ENCODE results near the gene IDI2.

- no peak for TF ChIP-seq CTCF (conservative IDR thresholded peaks at IDR 0.05 in 1 of 2, IDR thresholded peaks at IDR 0.05 in 1 of 2; ENCODE audit: low read depth in 1 of 2, low read length in 2 of 2)
- no peak for TF ChIP-seq EZH2 (IDR thresholded peaks at IDR 0.05; ENCODE audit: low read length, missing control alignments)
Measured at GRCh38 chr10:1006573-1006972, 19.1 kb downstream of the IDI2 start.
